ENCODE data around the gene HAP1.

DNA sequence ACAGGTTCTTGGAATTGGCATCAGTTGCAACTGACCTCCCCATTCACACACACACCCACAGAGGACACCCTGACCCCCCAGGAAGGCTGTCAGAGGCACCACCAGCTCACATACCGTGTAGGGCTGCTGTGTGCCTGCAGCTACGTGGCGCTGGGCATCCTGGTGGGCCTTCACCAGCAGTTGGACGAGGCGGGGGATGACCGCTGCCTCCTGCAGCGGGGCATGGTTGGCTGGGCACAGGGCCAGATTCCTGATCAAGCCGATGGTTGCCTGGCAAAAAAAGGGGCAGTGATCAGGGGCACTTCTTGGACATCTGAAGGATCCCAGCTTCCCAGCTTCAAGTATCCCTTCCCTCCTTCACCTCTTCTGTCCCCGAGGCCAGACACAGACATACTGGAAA, 24.2 kb upstream of the HAP1 start:
- TF ChIP-seq CTCF (IDR thresholded peaks at IDR 0.05) (no peak), POLR2AphosphoS5 (IDR thresholded peaks at IDR 0.05; ENCODE audit: low read depth, low read length) (no peak)
- TF ChIP-seq, protein P1, sequence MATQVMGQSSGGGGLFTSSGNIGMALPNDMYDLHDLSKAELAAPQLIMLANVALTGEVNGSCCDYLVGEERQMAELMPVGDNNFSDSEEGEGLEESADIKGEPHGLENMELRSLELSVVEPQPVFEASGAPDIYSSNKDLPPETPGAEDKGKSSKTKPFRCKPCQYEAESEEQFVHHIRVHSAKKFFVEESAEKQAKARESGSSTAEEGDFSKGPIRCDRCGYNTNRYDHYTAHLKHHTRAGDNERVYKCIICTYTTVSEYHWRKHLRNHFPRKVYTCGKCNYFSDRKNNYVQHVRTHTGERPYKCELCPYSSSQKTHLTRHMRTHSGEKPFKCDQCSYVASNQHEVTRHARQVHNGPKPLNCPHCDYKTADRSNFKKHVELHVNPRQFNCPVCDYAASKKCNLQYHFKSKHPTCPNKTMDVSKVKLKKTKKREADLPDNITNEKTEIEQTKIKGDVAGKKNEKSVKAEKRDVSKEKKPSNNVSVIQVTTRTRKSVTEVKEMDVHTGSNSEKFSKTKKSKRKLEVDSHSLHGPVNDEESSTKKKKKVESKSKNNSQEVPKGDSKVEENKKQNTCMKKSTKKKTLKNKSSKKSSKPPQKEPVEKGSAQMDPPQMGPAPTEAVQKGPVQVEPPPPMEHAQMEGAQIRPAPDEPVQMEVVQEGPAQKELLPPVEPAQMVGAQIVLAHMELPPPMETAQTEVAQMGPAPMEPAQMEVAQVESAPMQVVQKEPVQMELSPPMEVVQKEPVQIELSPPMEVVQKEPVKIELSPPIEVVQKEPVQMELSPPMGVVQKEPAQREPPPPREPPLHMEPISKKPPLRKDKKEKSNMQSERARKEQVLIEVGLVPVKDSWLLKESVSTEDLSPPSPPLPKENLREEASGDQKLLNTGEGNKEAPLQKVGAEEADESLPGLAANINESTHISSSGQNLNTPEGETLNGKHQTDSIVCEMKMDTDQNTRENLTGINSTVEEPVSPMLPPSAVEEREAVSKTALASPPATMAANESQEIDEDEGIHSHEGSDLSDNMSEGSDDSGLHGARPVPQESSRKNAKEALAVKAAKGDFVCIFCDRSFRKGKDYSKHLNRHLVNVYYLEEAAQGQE (IDR thresholded peaks at IDR 0.05; ENCODE audit: insufficient read depth in 1 of 2, low read depth in 2 of 2, low read length in 1 of 2), result no peak

Data from Panc1 (cell line).